Hepatocyte (in vitro differentiated cells): ENCODE results near the gene ZNF709.

Experiments
- CTCF ChIP-seq: fragments of 200-600 bp; sonication (generic); IDR thresholded peaks from 2 replicates; pipeline ENCODE4 v1.5.1; 2016; ENCODE audit warnings: antibody characterized with exemption, mild to moderate bottlenecking; ENCODE audit not compliant: poor library complexity
- EZH2 ChIP-seq: fragments of 200-600 bp; sonication (generic); IDR thresholded peaks from 2 replicates; pipeline ENCODE4 v1.6.1; 2016; ENCODE audit warnings: antibody characterized with exemption, mild to moderate bottlenecking, borderline replicate concordance
- EZH2phosphoT487 ChIP-seq: fragments of 200-600 bp; sonication (generic); IDR thresholded peaks from one replicate; pipeline ENCODE4 v1.6.1; 2018; ENCODE audit warnings: antibody characterized with exemption, mild to moderate bottlenecking, low read depth, moderate library complexity; ENCODE audit not compliant: unreplicated experiment, severe bottlenecking

GRCh38 chr19:12494260-12494860 lies 9.7 kb upstream of the ZNF709 start:
- TF ChIP-seq CTCF (no peak), EZH2phosphoT487 (no peak), EZH2 (no peak)
